GM19324 (cell line): ENCODE data around the gene TMEM108.

Experiments used
- ATAC-seq: cut with Tn5 transposase; IDR thresholded peaks from one replicate; pipeline ENCODE4 v1.9.1; 2021; ENCODE audit warnings: mild to moderate bottlenecking, moderate library complexity; ENCODE audit not compliant: unreplicated experiment, low FRiP score

Gene TMEM108

GRCh38 chr3:133300102-133300501 lies 261.9 kb downstream of the TMEM108 start:
- ATAC-seq = no peak

- no peak for ATAC-seq
Measured at GRCh38 chr3:133301194-133301593, 263.0 kb downstream of the TMEM108 start.

GRCh38 chr3:133301731-133302130 lies 263.5 kb downstream of the TMEM108 start:
- ATAC-seq = no peak

- no peak for ATAC-seq
Measured at GRCh38 chr3:133303430-133303829, 265.2 kb downstream of the TMEM108 start.

- no peak for ATAC-seq
Measured at GRCh38 chr3:133317866-133318265, 279.7 kb downstream of the TMEM108 start.

GRCh38 chr3:133328373-133328772 lies 290.2 kb downstream of the TMEM108 start:
- no peak for ATAC-seq

- ATAC-seq = no peak
Measured at GRCh38 chr3:133329626-133330025, 291.4 kb downstream of the TMEM108 start.

- ATAC-seq = no peak
Measured at GRCh38 chr3:133330065-133330464, 291.9 kb downstream of the TMEM108 start.

- ATAC-seq = no peak
Measured at GRCh38 chr3:133330522-133330921, 292.3 kb downstream of the TMEM108 start.

GRCh38 chr3:133354721-133355120 lies 316.5 kb downstream of the TMEM108 start:
- no peak for ATAC-seq

- no peak for ATAC-seq
Measured at GRCh38 chr3:133360476-133360875, 322.3 kb downstream of the TMEM108 start.

- ATAC-seq = no peak
Measured at GRCh38 chr3:133361011-133361410, 322.8 kb downstream of the TMEM108 start.

- ATAC-seq = no peak
Measured at GRCh38 chr3:133361435-133361834, 323.2 kb downstream of the TMEM108 start.

- no peak for ATAC-seq
Measured at GRCh38 chr3:133362539-133362938, 324.3 kb downstream of the TMEM108 start.

GRCh38 chr3:133364704-133365103 lies 326.5 kb downstream of the TMEM108 start:
- no peak for ATAC-seq

- no peak for ATAC-seq
Measured at GRCh38 chr3:133366921-133367320, 328.7 kb downstream of the TMEM108 start.

- ATAC-seq = no peak
Measured at GRCh38 chr3:133367403-133367802, 329.2 kb downstream of the TMEM108 start.

GRCh38 chr3:133367956-133368355 lies 329.8 kb downstream of the TMEM108 start:
- ATAC-seq = no peak

GRCh38 chr3:133368371-133369067 lies 330.3 kb downstream of the TMEM108 start:
- ATAC-seq = no peak

- no peak for ATAC-seq
Measured at GRCh38 chr3:133369068-133369440, 330.9 kb downstream of the TMEM108 start.

- ATAC-seq = no peak
Measured at GRCh38 chr3:133371181-133371580, 333.0 kb downstream of the TMEM108 start.

- ATAC-seq = no peak
Measured at GRCh38 chr3:133371676-133372075, 333.5 kb downstream of the TMEM108 start.
